Stimulated activated naive CD4-positive, alpha-beta T cell treated with Interleukin-2 at 50 U/mL for 16 hours (primary cell): Measurements from ENCODE around the gene HELZ.
"Not testable (repeated sequence)": the region's sequence is repeated elsewhere in the genome, so short reads cannot be mapped to it uniquely, and the experiment has no call there.

Experiments
- DNase-seq: peaks from one replicate; lab custom pipeline; 2025; lab: John Stamatoyannopoulos, UW

Gene HELZ

DNA sequence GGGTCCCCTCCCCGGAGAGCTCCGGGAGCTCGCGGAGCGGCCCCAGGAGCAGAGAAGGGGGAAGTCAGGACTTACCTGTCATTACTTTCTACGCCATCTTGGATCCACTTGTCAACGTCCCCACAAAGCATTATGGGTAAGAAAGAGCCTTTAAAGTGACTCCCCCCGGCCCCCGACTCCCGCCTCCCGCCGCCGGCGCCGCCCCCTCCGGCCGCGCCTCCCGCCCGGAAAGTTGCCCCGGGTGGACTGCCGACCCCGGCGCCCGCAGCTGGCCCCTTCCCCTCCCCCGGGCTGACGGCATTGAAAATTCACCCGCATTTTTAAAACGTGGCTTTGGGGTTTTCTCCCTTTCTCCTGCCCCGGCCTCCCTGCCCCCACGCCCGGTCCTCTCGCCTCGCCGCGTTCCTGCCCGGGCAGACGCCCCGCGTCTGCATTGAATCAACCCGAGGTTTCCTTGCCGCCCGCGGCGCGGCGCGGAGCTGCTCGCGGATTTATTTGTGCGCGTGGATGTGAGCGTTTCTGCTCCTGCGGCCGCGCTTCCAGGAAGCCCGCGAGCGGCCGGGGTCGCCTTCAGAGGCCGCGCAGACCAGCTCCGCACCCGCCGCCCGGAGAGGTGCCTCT, at the start of gene HELZ:
Gene HELZ (minus strand): TSS at position 124 of the 621 bp plus-strand sequence. CDS start 26,392 bp downstream, outside the sequence.
- peak; percentile 72 for DNase-seq

DNA sequence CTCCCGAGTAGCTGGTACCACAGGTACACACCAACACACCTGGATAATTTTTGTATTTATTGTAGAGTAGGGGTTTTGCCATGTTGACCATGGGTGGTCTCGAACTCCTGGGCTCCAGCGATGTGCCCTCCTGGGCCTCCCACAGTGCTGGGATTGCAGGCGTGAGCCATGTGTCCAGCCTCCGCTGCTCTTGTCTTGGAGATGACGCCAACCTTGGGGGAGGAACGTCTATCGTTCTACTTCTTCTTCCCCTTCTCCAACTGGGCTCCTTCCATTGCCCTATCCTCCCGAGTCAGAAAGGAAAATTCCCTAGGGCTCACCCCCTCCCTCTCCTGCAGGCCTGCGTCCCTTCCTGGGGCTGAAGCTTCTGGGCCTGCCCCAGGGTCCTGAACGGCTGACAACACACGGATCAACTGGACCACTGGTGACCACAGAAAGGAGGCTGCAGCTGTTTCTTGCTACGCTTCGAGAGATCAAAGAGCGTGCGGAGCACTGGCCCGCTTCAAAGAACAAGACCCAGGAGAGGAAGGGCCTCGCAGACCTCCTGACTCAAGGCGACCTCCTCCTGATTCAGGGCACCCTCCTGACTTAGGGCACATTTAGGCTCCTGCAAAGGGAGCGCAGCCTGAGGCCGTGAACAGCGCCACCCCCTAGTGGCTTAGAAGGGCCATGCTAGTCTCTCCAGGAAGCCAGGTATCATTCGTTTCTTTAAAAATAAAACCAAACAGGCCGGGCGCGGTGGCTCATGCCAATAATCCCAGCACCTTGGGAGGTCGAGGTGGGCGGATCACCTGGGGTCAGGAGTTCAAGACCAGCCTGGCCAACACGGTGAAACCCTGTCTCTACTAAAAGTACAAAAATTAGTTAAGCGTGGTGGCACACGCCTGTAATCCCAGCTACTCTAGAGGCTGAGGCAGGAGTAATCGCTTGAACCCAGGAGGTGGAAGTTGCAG, 48.5 kb upstream of the HELZ start:
- DNase-seq: peak; percentile 61

DNA sequence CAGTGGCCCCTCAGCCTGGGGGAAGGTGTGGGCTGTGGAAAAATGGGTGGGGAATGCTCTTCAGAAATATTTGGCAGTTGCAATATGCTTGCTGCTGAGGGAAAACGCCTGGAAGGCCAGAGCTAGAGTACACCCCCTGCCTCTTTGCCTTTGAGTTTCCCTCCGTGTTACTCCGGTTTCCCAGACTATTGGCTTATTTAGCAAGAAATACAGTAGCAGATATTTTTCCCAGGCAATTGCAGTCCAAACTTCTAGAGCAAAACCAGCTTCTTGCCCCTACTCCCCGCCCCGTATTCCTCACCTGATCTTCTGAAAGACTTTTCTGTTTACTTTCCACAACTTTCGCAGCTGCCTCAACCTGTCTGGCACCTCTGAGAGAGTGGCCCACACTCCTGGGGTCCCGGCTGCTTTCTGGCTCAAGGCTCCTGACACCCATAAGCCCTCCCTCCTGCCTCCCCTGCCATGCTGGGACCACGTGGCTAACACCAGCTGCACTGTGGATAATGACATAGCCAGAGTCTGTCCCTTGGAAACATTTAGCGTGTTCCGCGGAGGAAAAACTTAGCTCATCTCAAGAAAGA, 45.8 kb upstream of the HELZ start:
- DNase-seq: no peak

GRCh38 chr17:67290244-67290643, 45.2 kb upstream of the HELZ start:
- DNase-seq: no peak

- DNase-seq: no peak
Measured at GRCh38 chr17:67289181-67289876, 44.3 kb upstream of the HELZ start.

DNA sequence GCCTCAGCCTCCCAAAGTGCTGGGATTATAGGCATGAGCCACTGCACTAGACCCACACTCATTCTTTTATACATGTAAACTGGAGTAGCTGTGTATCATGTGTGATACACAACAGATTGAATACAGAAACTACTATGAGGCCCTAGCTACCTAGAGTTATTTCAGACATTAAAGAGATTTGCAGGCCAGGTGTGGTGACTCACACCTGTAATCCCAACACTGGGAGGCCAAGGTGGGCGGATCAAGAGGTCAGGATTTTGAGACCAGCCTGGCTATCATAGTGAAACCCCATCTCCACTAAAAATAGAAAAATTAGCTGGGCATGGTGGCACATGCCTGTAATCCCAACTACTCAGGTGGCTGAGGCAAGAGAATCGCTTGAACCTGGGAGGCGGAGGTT, 41.8 kb upstream of the HELZ start:
- DNase-seq: not testable (repeated sequence)

DNA sequence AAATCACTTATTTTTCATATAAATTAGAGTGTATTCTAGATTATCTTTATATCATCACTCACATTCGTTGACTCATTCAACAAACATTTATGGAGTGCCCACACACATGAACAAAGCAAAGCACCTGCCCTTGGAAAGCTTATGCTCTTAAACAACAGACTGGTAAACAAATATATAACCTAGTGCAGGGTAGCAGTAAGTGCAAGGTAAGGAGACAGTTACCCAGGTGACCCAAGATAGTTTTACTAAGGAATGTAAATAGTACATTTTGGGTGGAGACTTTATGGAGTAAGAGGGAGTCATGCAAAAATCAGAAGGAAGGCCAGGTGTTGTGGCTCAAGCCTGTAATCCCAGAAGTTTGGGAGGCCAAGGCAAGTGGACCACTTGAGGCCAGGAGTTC, 40.4 kb upstream of the HELZ start:
- no peak for DNase-seq

DNA sequence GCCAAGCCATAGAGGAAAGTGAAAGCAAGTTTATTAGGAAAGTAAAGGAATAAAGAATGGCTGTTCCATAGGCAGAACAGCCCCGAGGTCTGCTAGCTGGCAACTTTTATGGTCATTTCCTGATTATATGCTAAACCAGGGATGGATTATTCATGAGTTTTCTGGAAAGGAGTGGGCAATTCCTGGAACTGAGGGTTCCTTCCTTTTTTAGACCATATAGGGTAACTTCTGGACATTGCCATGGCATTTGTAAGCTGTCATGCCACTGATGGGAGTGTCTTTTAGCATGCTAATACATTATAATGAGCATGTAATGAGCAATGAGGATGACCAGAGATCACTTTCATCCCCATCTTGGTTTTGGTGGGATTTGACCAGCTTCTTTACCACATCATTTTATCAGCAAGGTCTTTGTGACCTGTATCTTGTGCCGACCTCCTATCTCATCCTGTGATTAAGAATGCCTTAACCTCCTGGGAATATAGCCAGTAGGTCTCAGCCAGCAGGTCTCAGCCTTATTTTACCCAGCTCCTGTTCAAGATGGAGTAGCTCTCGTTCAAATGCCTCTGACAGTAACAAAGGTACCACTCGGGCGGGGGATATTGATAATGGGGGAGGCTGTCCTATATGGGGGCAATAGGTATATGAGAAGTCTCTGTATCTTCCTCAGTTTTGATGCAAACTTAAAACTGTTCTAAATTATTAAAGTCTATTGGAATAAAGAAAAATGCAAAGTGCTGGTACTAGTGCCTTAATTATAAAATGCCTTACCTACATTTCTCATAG, 38.9 kb upstream of the HELZ start:
- DNase-seq: no peak

DNA sequence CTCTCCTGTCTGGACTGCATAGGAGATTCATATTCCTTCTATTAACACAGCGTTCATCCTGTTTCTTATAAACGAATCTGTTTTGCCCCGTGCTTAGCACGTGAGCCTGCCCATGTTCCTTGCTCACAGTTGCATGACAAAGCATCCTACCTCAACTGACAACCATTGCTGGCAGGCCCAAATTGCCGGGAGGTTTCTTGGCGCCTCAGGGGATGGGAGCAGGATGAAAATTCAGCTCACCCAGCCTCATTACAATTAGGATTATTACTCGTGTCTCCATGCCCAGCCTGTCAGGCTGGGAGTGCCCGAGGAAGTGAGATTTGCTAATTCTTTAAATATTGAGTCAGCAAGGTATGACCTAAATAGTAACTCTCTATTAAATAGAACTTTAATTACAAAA, 36.7 kb upstream of the HELZ start:
- DNase-seq: no peak

GRCh38 chr17:67281053-67281452, 36.1 kb upstream of the HELZ start:
- no peak for DNase-seq

GRCh38 chr17:67280279-67280678, 35.3 kb upstream of the HELZ start:
- DNase-seq: no peak

GRCh38 chr17:67279115-67279514, 34.1 kb upstream of the HELZ start:
- DNase-seq: no peak

DNA sequence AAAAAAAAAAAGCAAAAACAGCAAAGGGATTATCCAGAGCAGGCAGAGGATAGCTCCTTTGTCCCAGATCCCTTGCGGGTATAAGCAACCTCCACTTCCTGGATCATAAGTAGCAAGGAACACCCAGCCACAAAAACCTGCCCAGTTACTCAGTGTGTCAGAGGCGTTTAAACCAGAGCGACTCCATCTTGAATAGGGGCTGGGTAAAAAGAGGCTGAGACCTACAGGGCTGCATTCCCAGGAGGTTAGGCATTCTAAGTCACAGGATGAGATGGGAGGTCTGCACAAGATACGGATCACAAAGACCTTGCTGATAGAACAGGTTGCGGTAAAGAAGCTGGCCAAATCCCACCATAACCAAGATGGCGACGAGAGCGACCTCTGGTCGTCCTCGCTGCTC, 33.4 kb upstream of the HELZ start:
- DNase-seq: no peak

GRCh38 chr17:67276075-67276474, 31.1 kb upstream of the HELZ start:
- no peak for DNase-seq

DNA sequence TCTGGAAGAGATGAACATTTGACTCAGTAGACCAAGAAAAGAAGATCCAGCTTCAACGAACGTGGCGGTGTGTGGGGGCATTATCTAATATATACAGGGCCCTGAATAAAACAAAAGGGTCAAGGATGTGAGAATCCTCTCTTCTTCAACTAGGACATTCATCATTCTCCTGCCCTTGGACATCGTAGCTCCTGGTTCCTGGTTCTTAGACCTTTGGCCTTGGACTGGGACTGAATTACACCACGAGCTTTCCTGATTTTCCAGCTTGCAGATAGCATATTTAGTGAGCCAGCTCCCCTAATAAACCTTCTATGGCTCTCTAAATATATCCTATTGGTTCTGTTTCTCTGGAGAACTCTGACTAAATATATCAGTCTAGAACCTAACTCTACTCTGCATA, 29.5 kb upstream of the HELZ start:
- DNase-seq: no peak

- no peak for DNase-seq
Measured at GRCh38 chr17:67273900-67274299, 28.9 kb upstream of the HELZ start.

GRCh38 chr17:67272312-67273047, 27.5 kb upstream of the HELZ start:
- no peak for DNase-seq

DNA sequence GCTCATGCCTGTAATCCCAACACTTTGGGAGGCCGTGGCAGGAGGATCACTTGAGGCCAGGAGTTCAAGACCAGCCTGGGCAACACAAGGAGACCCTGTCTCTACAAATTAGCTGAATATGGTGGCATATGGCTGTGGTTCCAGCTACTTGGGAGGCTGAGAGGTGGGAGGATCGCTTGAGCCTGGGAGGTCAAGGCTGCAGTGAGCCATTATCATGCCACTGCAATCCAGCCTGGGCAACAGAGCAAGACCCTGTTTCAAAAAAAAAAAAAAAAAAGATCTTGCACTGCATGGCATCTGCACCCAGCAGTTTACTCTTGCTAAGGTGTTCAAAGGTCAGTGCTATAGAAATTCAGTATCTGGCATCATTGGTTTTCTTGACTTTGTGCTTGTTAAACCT, 26.2 kb upstream of the HELZ start:
- not testable (repeated sequence) for DNase-seq

DNA sequence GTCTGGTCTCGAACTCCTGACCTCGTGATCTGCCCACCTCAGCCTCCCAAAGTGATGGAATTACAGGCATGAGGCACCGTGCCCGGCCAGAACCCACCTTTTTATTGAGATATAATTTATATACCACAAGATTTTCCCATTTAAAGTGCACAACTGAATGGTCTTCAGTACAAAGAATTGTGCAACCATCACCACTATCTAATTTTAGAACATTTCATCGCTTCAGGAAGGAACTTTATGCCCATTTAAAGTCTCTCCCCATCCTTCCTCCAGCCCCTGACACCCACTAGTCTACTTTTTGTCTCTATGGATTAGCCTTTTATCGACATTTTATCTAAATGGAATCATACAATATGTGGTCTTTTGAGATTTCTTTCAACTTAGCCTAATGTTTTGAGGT, 25.4 kb upstream of the HELZ start:
- DNase-seq: no peak

DNA sequence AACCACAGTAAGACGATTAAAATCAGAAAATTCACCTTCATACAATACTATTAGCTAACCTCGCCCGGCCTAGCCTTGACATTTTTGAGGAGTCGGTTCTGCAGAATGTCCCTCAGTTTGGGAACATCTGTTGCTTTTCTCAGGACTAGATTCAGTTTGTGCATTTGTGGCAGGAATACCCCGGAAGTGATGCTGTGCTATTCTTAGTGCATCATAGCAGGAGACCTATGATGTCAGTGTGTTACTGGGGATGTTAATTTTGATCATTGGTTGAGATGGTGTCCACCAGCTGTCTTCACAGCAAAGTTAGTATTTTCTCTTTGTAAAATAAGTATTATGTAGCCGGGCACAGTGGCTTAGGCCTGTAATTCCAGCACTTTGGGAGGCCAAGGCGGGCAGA, 21.5 kb upstream of the HELZ start:
- DNase-seq: no peak

- DNase-seq: no peak
Measured at GRCh38 chr17:67265436-67266019, 20.5 kb upstream of the HELZ start.
